ENCODE results near the gene EDEM2. TPM values are rescaled to one million over a fixed set of nuclear protein-coding genes. Genes with fewer than 3 reads are reported as not detected.
"Not testable (repeated sequence)": the region's sequence is repeated elsewhere in the genome, so short reads cannot be mapped to it uniquely, and the experiment has no call there.

Gene EDEM2
- total and polyA plus RNA-seq, 10 donors, result 18.3 to 37.5 (median 32.2) TPM

- no peaks in the 10 kb centered on the region for H3K9me3 ChIP-seq
- no peak for DNase-seq
- peaks cover 0 to 10% (median 0%) of the 10 kb centered on the region in 6 donors for H3K36me3 ChIP-seq
- H3K27ac ChIP-seq, result no peak overlapping the region
- H3K4me1 ChIP-seq, result no peaks in the 10 kb centered on the region
- H3K4me3 ChIP-seq, result no peak overlapping the region
- 81 to 90% (median 85%) methylated on average over 5 of the region's 5 CpGs for WGBS, 5 donors
- intact Hi-C loops (cut with DNase I; ENCODE audit: low total_unique reads), result no loop called here
- TF ChIP-seq POLR2AphosphoS5 (IDR thresholded peaks at IDR 0.05) (no peak), POLR2A (IDR thresholded peaks at IDR 0.05) (no peak), CTCF (IDR thresholded peaks at IDR 0.05 in 8 of 11, conservative IDR thresholded peaks at IDR 0.05 in 3 of 11) (no peak)
- no peaks in the 10 kb centered on the region for H3K27me3 ChIP-seq (replicated peaks in 1 of 7)
Measured at GRCh38 chr20:35187584-35188190, 40.6 kb upstream of the EDEM2 start.

GRCh38 chr20:35186691-35187289, 39.7 kb upstream of the EDEM2 start:
- H3K27me3 ChIP-seq (replicated peaks in 1 of 7); H3K27ac ChIP-seq; H3K4me1 ChIP-seq; H3K9me3 ChIP-seq; intact Hi-C loops (cut with DNase I; ENCODE audit: low total_unique reads); DNase-seq; H3K4me3 ChIP-seq: not testable (repeated sequence)
- 84 to 89% (median 87%) methylated on average over 10 of the region's 10 CpGs for whole genome bisulfite sequencing, 5 donors
- peaks cover 0 to 10% (median 0%) of the 10 kb centered on the region in 6 donors for H3K36me3 ChIP-seq

- no peak overlapping the region for H3K4me3 ChIP-seq
- no peaks in the 10 kb centered on the region for H3K4me1 ChIP-seq
- H3K36me3 ChIP-seq, result peaks cover 0 to 15% (median 2%) of the 10 kb centered on the region in 6 donors
- no peak for TF ChIP-seq CTCF (IDR thresholded peaks at IDR 0.05 in 8 of 11, conservative IDR thresholded peaks at IDR 0.05 in 3 of 11)
- no peak for TF ChIP-seq POLR2A (IDR thresholded peaks at IDR 0.05)
- TF ChIP-seq POLR2AphosphoS5 (IDR thresholded peaks at IDR 0.05), result no peak
- no peaks in the 10 kb centered on the region for H3K27me3 ChIP-seq (replicated peaks in 1 of 7)
- DNase-seq, result no peak
- intact Hi-C loops (cut with DNase I; ENCODE audit: low total_unique reads), result no loop called here
- no peaks in the 10 kb centered on the region for H3K9me3 ChIP-seq
- H3K27ac ChIP-seq, result no peak overlapping the region
Measured at GRCh38 chr20:35181731-35182130, 34.6 kb upstream of the EDEM2 start.

GRCh38 chr20:35180266-35180665, 33.1 kb upstream of the EDEM2 start:
- intact Hi-C loops (cut with DNase I; ENCODE audit: low total_unique reads), result no loop called here
- no peak overlapping the region for H3K4me3 ChIP-seq
- no peak for TF ChIP-seq POLR2AphosphoS5 (IDR thresholded peaks at IDR 0.05)
- no peak for TF ChIP-seq CTCF (IDR thresholded peaks at IDR 0.05 in 8 of 11, conservative IDR thresholded peaks at IDR 0.05 in 3 of 11)
- TF ChIP-seq POLR2A (IDR thresholded peaks at IDR 0.05), result no peak
- 91 to 95% (median 91%) methylated on average over 5 of the region's 5 CpGs for WGBS, 5 donors
- DNase-seq, result no peak
- H3K9me3 ChIP-seq, result no peaks in the 10 kb centered on the region
- no peaks in the 10 kb centered on the region for H3K27me3 ChIP-seq (replicated peaks in 1 of 7)
- no peak overlapping the region for H3K27ac ChIP-seq
- H3K36me3 ChIP-seq, result peaks cover 0 to 26% (median 6%) of the 10 kb centered on the region in 6 donors
- H3K4me1 ChIP-seq, result no peaks in the 10 kb centered on the region
